ENCODE data around the gene GPR75. TPM values are rescaled to one million over a fixed set of nuclear protein-coding genes. Genes with fewer than 3 reads are reported as not detected.

GPR75 gene
- 2.5 TPM for total RNA-seq
- long read RNA-seq, result 0 reads

GRCh38 chr2:53859206-53860181 is at the start of gene GPR75:
TSS of gene GPR75 (minus strand) at chr2:53859967. CDS start at chr2:53854756, 5,211 bp downstream.
- no peak for DNase-seq (ENCODE audit: low spot score)

- no peak for DNase-seq (ENCODE audit: low spot score)
Measured at GRCh38 chr2:53907582-53907981, 47.8 kb upstream of the GPR75 start.

- no peak for DNase-seq (ENCODE audit: low spot score)
Measured at GRCh38 chr2:53905396-53905795, 45.6 kb upstream of the GPR75 start.

- DNase-seq (ENCODE audit: low spot score), result no peak
Measured at GRCh38 chr2:53903011-53903410, 43.2 kb upstream of the GPR75 start.

- no peak for DNase-seq (ENCODE audit: low spot score)
Measured at GRCh38 chr2:53901192-53901591, 41.4 kb upstream of the GPR75 start.

GRCh38 chr2:53896864-53897263 is 37.1 kb upstream of the GPR75 start:
- DNase-seq (ENCODE audit: low spot score), result no peak

GRCh38 chr2:53886406-53887280 is 26.9 kb upstream of the GPR75 start:
- no peak for DNase-seq (ENCODE audit: low spot score)

- DNase-seq (ENCODE audit: low spot score), result no peak
Measured at GRCh38 chr2:53884883-53885282, 25.1 kb upstream of the GPR75 start.

GRCh38 chr2:53881986-53882385 is 22.2 kb upstream of the GPR75 start:
- no peak for DNase-seq (ENCODE audit: low spot score)

- no peak for DNase-seq (ENCODE audit: low spot score)
Measured at GRCh38 chr2:53881360-53881759, 21.6 kb upstream of the GPR75 start.

GRCh38 chr2:53880756-53881155 is 21.0 kb upstream of the GPR75 start:
- no peak for DNase-seq (ENCODE audit: low spot score)

- DNase-seq (ENCODE audit: low spot score), result no peak
Measured at GRCh38 chr2:53877556-53877955, 17.8 kb upstream of the GPR75 start.

- no peak for DNase-seq (ENCODE audit: low spot score)
Measured at GRCh38 chr2:53877112-53877511, 17.3 kb upstream of the GPR75 start.

GRCh38 chr2:53874401-53874950 is 14.7 kb upstream of the GPR75 start:
- DNase-seq (ENCODE audit: low spot score), result no peak

GRCh38 chr2:53867773-53868172 is 8.0 kb upstream of the GPR75 start:
- no peak for DNase-seq (ENCODE audit: low spot score)

- no peak for DNase-seq (ENCODE audit: low spot score)
Measured at GRCh38 chr2:53867169-53867568, 7.4 kb upstream of the GPR75 start.

- DNase-seq (ENCODE audit: low spot score), result no peak
Measured at GRCh38 chr2:53865962-53866361, 6.2 kb upstream of the GPR75 start.

GRCh38 chr2:53865264-53865663 is 5.5 kb upstream of the GPR75 start:
- no peak for DNase-seq (ENCODE audit: low spot score)

- no peak for DNase-seq (ENCODE audit: low spot score)
Measured at GRCh38 chr2:53863538-53864227, 3.9 kb upstream of the GPR75 start.

- DNase-seq (ENCODE audit: low spot score), result no peak
Measured at GRCh38 chr2:53861824-53862223, 2.1 kb upstream of the GPR75 start.

- no peak for DNase-seq (ENCODE audit: low spot score)
Measured at GRCh38 chr2:53856272-53856671, 3.5 kb downstream of the GPR75 start.
